HCT116 (cell line): ENCODE measurements around the gene ISYNA1. TPM values are rescaled to one million over a fixed set of nuclear protein-coding genes. Genes with fewer than 3 reads are reported as not detected.

Source experiments
- ATAC-seq: fragments of 200-7000 bp; cut with Tn5 transposase; 2 replicates; pipeline ENCODE4 v1.9.1; 2020; ENCODE audit warnings: mild to moderate bottlenecking, moderate library complexity
- BruUV-seq: library from RNA; stranded (reverse); fragments of 400-500 nt; replicated peaks from 2 replicates; lab custom pipeline; 2021; lab: Mats Ljungman, UMichigan
- CTCF ChIA-PET: fragments of 300-600 bp; sonication (Branson Sonifier 250); formaldehyde crosslinking; loops from one replicate; lab custom pipeline; 2021; ENCODE audit warnings: antibody characterized with exemption; lab: Charles Lee
- POLR2A ChIA-PET: fragments of 300-600, 350-600 bp; sonication (Branson Sonifier 250); formaldehyde crosslinking; loops from one replicate; lab custom pipeline; 2021; ENCODE audit warnings: antibody characterized with exemption; lab: Charles Lee
- RAD21 ChIA-PET, 2 experiments: fragments of 300-600 bp; sonication (Branson Sonifier 250); formaldehyde crosslinking; loops; one replicate each; lab custom pipeline; 2023; ENCODE audit warnings: low total read pairs in 2 of 2; ENCODE audit not compliant: uncharacterized antibody in 2 of 2, unreplicated experiment in 2 of 2, low non-redundant PET in 1 of 2; lab: Charles Lee
- DNase-seq: peaks from one replicate; pipeline ENCODE4 v3.0.0-alpha.2; 2010; ENCODE audit warnings: low read depth, low spot score
- H2AFZ ChIP-seq: fragments of 200-600 bp; shearing (Covaris generic), sonication (generic); 2 replicates; pipeline ENCODE4 v1.6.1; 2017; ENCODE audit warnings: low read depth, mixed run types, mixed read lengths, antibody characterized with exemption, low read length; ENCODE audit not compliant: poor library complexity, severe bottlenecking
- H3K27ac ChIP-seq: 2 replicates; pipeline ENCODE4 v1.5.1; 2012; ENCODE audit warnings: low read depth, low read length
- H3K27me3 ChIP-seq: fragments of 200-600 bp; sonication (generic); 2 replicates; pipeline ENCODE4 v1.6.1; 2016; ENCODE audit warnings: mixed run types, low read length, mixed read lengths; ENCODE audit not compliant: insufficient read depth
- H3K36me3 ChIP-seq, 2 experiments: fragments of 200-500 bp in 1 of 2; fragments of 200-600 bp in 1 of 2; sonication (Bioruptor generic) in 1 of 2; sonication (generic) in 1 of 2; 2 replicates each; pipeline versions ENCODE4 v1.5.1 to v1.6.1; 2014 to 2016; ENCODE audit warnings: low read length in 2 of 2, inconsistent platforms in 1 of 2, mixed read lengths in 1 of 2, mixed run types in 1 of 2; ENCODE audit not compliant: insufficient read depth in 2 of 2, control insufficient read depth in 1 of 2
- H3K4me1 ChIP-seq, 2 experiments: fragments of 200-600 bp in 1 of 2; sonication (generic) in 1 of 2; 2 replicates each; pipeline versions ENCODE4 v1.5.1 to v1.6.1; 2012 to 2017; ENCODE audit warnings: low read length in 2 of 2, inconsistent platforms in 1 of 2, mild to moderate bottlenecking in 1 of 2, mixed read lengths in 1 of 2, mixed run types in 1 of 2, moderate library complexity in 1 of 2; ENCODE audit not compliant: insufficient read depth in 2 of 2, control insufficient read depth in 1 of 2
- H3K4me2 ChIP-seq: fragments of 200-600 bp; sonication (generic); 2 replicates; pipeline ENCODE4 v1.6.1; 2017; ENCODE audit warnings: mixed run types, low read length, mixed read lengths
- H3K4me3 ChIP-seq, 2 experiments: fragments of 200-600 bp in 1 of 2; sonication (generic) in 1 of 2; replicated peaks in 1 of 2; 2 replicates each; pipeline ENCODE4 v1.5.1; 2011 to 2016; ENCODE audit warnings: low read length in 2 of 2, control low read depth in 1 of 2, low read depth in 1 of 2, mild to moderate bottlenecking in 1 of 2, mixed read lengths in 1 of 2, mixed run types in 1 of 2
- H3K79me2 ChIP-seq: fragments of 200-600 bp; sonication (generic); 2 replicates; pipeline ENCODE4 v1.6.1; 2017; ENCODE audit warnings: mild to moderate bottlenecking, mixed run types, low read length, moderate library complexity, mixed read lengths; ENCODE audit not compliant: insufficient read depth
- H3K9ac ChIP-seq: fragments of 200-600 bp; sonication (generic); 2 replicates; pipeline ENCODE4 v1.6.1; 2016; ENCODE audit warnings: low read length, mixed read lengths
- H3K9me2 ChIP-seq: fragments of 200-600 bp; sonication (generic), shearing (Covaris generic); 2 replicates; pipeline ENCODE4 v1.6.1; 2017; ENCODE audit warnings: mixed run types, mild to moderate bottlenecking, moderate library complexity; ENCODE audit not compliant: insufficient read depth
- H3K9me3 ChIP-seq, 2 experiments: fragments of 200-500 bp in 1 of 2; fragments of 200-600 bp in 1 of 2; sonication (Bioruptor generic) in 1 of 2; sonication (generic) in 1 of 2; 2 replicates each; pipeline ENCODE4 v1.6.1; 2014 to 2017; ENCODE audit warnings: low read length in 2 of 2, mixed read lengths in 2 of 2, inconsistent platforms in 1 of 2, low read depth in 1 of 2, mild to moderate bottlenecking in 1 of 2, mixed run types in 1 of 2, moderate library complexity in 1 of 2; ENCODE audit not compliant: control insufficient read depth in 1 of 2, insufficient read depth in 1 of 2
- H4K20me1 ChIP-seq: fragments of 200-600 bp; sonication (generic), shearing (Covaris generic); 2 replicates; pipeline ENCODE4 v1.6.1; 2017; ENCODE audit warnings: mixed run types, mild to moderate bottlenecking, moderate library complexity; ENCODE audit not compliant: insufficient read depth
- CEBPB ChIP-seq: IDR thresholded peaks from 2 replicates; pipeline ENCODE4 v1.6.1; 2012; ENCODE audit warnings: low read depth
- CTCF ChIP-seq, 3 experiments: fragments of 200-600 bp in 1 of 3; sonication (generic) in 1 of 3; IDR thresholded peaks in 2 of 3; conservative IDR thresholded peaks in 1 of 3; 2 replicates each; pipeline ENCODE4 v1.5.1; 2012 to 2017; ENCODE audit warnings: low read depth in 2 of 3, low read length in 2 of 3, antibody characterized with exemption in 1 of 3, borderline replicate concordance in 1 of 3, control low read depth in 1 of 3, mild to moderate bottlenecking in 1 of 3, mixed read lengths in 1 of 3, mixed run types in 1 of 3, moderate library complexity in 1 of 3; ENCODE audit not compliant: insufficient read depth in 1 of 3
- ELF1 ChIP-seq: IDR thresholded peaks from 2 replicates; pipeline ENCODE4 v1.6.1; 2012; ENCODE audit warnings: low read depth, borderline replicate concordance
- EZH2 ChIP-seq: fragments of 200-600 bp; sonication (generic); IDR thresholded peaks from 2 replicates; pipeline ENCODE4 v1.6.1; 2017; ENCODE audit warnings: antibody characterized with exemption, mixed run types
- EZH2phosphoT487 ChIP-seq: fragments of 200-600 bp; IDR thresholded peaks from 2 replicates; pipeline ENCODE4 v1.6.1; 2018; ENCODE audit warnings: antibody characterized with exemption, borderline replicate concordance
- FOSL1 ChIP-seq: IDR thresholded peaks from 2 replicates; pipeline ENCODE4 v1.6.1; 2012; ENCODE audit warnings: low read depth
- JUND ChIP-seq: IDR thresholded peaks from 2 replicates; pipeline ENCODE4 v1.6.1; 2012
- POLR2A ChIP-seq: IDR thresholded peaks from 2 replicates; pipeline ENCODE4 v1.7.0; 2011; ENCODE audit warnings: borderline replicate concordance; ENCODE audit not compliant: insufficient read depth, insufficient read length; ENCODE audit errors: extremely low read depth
- POLR2AphosphoS5 ChIP-seq: IDR thresholded peaks from 2 replicates; pipeline ENCODE4 v1.6.1; 2011; ENCODE audit warnings: mild to moderate bottlenecking, low read depth, low read length, moderate library complexity
- RAD21 ChIP-seq: IDR thresholded peaks from 2 replicates; pipeline ENCODE4 v1.6.1; 2012; ENCODE audit warnings: low read depth, mild to moderate bottlenecking
- REST ChIP-seq: IDR thresholded peaks from 2 replicates; pipeline ENCODE4 v1.6.1; 2012; ENCODE audit warnings: low read depth
- SIN3A ChIP-seq: IDR thresholded peaks from 2 replicates; pipeline ENCODE4 v1.6.1; 2012; ENCODE audit warnings: low read depth
- SP1 ChIP-seq: IDR thresholded peaks from 2 replicates; pipeline ENCODE4 v1.6.1; 2012; ENCODE audit warnings: low read depth
- SRF ChIP-seq: IDR thresholded peaks from 2 replicates; pipeline ENCODE4 v1.6.1; 2012; ENCODE audit warnings: low read depth
- TCF7L2 ChIP-seq: IDR thresholded peaks from 2 replicates; pipeline ENCODE4 v1.7.0; 2011; ENCODE audit warnings: borderline replicate concordance, inconsistent platforms; ENCODE audit not compliant: insufficient read depth, insufficient read length; ENCODE audit errors: extremely low read depth
- YY1 ChIP-seq: IDR thresholded peaks from 2 replicates; pipeline ENCODE4 v1.6.1; 2011; ENCODE audit warnings: low read length, low read depth, moderate library complexity, mild to moderate bottlenecking; ENCODE audit not compliant: insufficient replicate concordance; ENCODE audit errors: extremely low read depth
- ZNF274 ChIP-seq: fragments of 200-500 bp; sonication (Bioruptor generic); IDR thresholded peaks from 2 replicates; pipeline ENCODE4 v1.6.1; 2014; ENCODE audit warnings: mild to moderate bottlenecking, low read depth, low read length, inconsistent platforms
- intact Hi-C: fragments of 100-400 bp; cut with micrococcal nuclease; formaldehyde crosslinking; loops from 2 replicates; pipeline ENCODE4 v1.10.0; 2022
- total RNA-seq: library from RNA; stranded (reverse); gene quantifications from one replicate; pipeline ENCODE4 v1.2.1, GENCODE V29; 2021; ENCODE audit not compliant: unreplicated experiment
- TF ChIP-seq, protein P1 (sequence below): IDR thresholded peaks from 2 replicates; pipeline ENCODE4 v1.6.1; 2011; ENCODE audit warnings: mild to moderate bottlenecking, low read length, moderate library complexity; ENCODE audit not compliant: insufficient replicate concordance; ENCODE audit errors: extremely low read depth
- TF ChIP-seq, protein P2 (sequence below): IDR thresholded peaks from 2 replicates; pipeline ENCODE4 v1.6.1; 2012

Gene ISYNA1
- total RNA-seq, 1 experiment from 2014 or later = 365 TPM

DNA sequence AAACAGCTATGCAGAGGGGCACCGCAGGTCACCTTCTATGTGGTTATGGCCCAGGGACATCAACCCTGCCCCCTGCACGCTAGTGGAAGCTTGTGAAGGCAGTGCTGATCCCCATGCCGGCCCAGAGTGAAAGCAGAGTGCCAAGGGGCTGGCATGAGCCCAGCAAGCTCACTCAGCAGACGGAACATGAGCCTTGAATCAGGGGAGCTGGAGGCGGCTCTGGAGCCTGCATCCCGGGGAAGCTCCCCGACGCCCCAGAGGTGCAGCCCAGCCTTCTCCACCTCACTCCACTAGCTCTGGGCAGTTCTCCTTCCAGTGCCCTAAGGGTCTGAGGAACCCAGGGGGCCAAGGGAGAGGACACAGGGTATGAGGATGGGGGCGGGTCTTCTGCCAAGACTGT is 19.0 kb upstream of the ISYNA1 start:
- no peak for ATAC-seq
- no peak for DNase-seq
- Histone ChIP-seq H2AFZ (no peak overlapping the region), H3K4me2 (no peak overlapping the region), H3K4me3 (no peak overlapping the region), H3K4me1 (peaks cover 15 to 19% of the 10 kb centered on the region in 2 experiments), H3K9me3 (no peaks in the 10 kb centered on the region), H4K20me1 (no peaks in the 10 kb centered on the region), H3K79me2 (no peaks in the 10 kb centered on the region), H3K36me3 (peaks cover 10 to 20% of the 10 kb centered on the region in 2 experiments; a peak in 3 of 4 replicates), H3K27me3 (no peaks in the 10 kb centered on the region), H3K27ac (no peak overlapping the region), H3K9me2 (no peaks in the 10 kb centered on the region), H3K9ac (no peak overlapping the region)
- ChIA-PET CTCF (no interaction called here), POLR2A (no interaction called here), RAD21 (no interaction called here)
- TF ChIP-seq ZNF274 (no peak), SIN3A (no peak), JUND (no peak), ELF1 (no peak), REST (no peak), SRF (no peak), EZH2 (no peak), POLR2AphosphoS5 (no peak), TCF7L2 (no peak), YY1 (no peak), POLR2A (no peak), CEBPB (no peak), EZH2phosphoT487 (no peak), CTCF (IDR thresholded peaks at IDR 0.05 in 2 of 3, conservative IDR thresholded peaks at IDR 0.05 in 1 of 3; ENCODE audit: borderline replicate concordance in 1 of 3, insufficient read depth in 1 of 3, low read depth in 2 of 3, low read length in 2 of 3) (no peak), RAD21 (no peak), SP1 (no peak), FOSL1 (no peak)
- TF ChIP-seq, protein P1, sequence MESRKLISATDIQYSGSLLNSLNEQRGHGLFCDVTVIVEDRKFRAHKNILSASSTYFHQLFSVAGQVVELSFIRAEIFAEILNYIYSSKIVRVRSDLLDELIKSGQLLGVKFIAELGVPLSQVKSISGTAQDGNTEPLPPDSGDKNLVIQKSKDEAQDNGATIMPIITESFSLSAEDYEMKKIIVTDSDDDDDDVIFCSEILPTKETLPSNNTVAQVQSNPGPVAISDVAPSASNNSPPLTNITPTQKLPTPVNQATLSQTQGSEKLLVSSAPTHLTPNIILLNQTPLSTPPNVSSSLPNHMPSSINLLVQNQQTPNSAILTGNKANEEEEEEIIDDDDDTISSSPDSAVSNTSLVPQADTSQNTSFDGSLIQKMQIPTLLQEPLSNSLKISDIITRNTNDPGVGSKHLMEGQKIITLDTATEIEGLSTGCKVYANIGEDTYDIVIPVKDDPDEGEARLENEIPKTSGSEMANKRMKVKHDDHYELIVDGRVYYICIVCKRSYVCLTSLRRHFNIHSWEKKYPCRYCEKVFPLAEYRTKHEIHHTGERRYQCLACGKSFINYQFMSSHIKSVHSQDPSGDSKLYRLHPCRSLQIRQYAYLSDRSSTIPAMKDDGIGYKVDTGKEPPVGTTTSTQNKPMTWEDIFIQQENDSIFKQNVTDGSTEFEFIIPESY = no peak
- TF ChIP-seq, protein P2, sequence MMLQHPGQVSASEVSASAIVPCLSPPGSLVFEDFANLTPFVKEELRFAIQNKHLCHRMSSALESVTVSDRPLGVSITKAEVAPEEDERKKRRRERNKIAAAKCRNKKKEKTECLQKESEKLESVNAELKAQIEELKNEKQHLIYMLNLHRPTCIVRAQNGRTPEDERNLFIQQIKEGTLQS = no peak
- intact Hi-C loops = no loop called here
- BruUV-seq = no TSS peak
